Neural progenitor cell (in vitro differentiated cells): ENCODE measurements around the gene COX17.

Experiments used
- CTCF ChIP-seq: fragments of 200-600 bp; sonication (generic); IDR thresholded peaks from 2 replicates; pipeline ENCODE4 v1.5.1; 2017; ENCODE audit warnings: antibody characterized with exemption, mild to moderate bottlenecking
- EZH2 ChIP-seq: fragments of 200-600 bp; sonication (generic); IDR thresholded peaks from 2 replicates; pipeline ENCODE4 v1.6.1; 2017; ENCODE audit warnings: antibody characterized with exemption, mild to moderate bottlenecking, moderate library complexity
- EZH2phosphoT487 ChIP-seq: fragments of 200-600 bp; sonication (generic); IDR thresholded peaks from 2 replicates; pipeline ENCODE4 v1.6.1; 2017; ENCODE audit warnings: antibody characterized with exemption

GRCh38 chr3:119630128-119630879 is 46.9 kb downstream of the COX17 start:
- TF ChIP-seq CTCF (no peak), EZH2phosphoT487 (no peak), EZH2 (no peak)
